Measurements from ENCODE around the gene COL3A1.

Gene COL3A1

GRCh38 chr2:189018631-189019030, 44.5 kb downstream of the COL3A1 start:
- no peak for DNase-seq (ENCODE audit: low spot score)

- no peak for DNase-seq (ENCODE audit: low spot score)
Measured at GRCh38 chr2:189020179-189020578, 46.0 kb downstream of the COL3A1 start.

GRCh38 chr2:189022053-189022481, 47.9 kb downstream of the COL3A1 start:
- DNase-seq (ENCODE audit: low spot score), result no peak

- DNase-seq (ENCODE audit: low spot score), result no peak
Measured at GRCh38 chr2:189022492-189022891, 48.3 kb downstream of the COL3A1 start.

GRCh38 chr2:189024901-189025618, 50.9 kb downstream of the COL3A1 start:
- no peak for DNase-seq (ENCODE audit: low spot score)

- DNase-seq (ENCODE audit: low spot score), result no peak
Measured at GRCh38 chr2:189037518-189037917, 63.3 kb downstream of the COL3A1 start.

- DNase-seq (ENCODE audit: low spot score), result no peak
Measured at GRCh38 chr2:189045836-189046235, 71.7 kb downstream of the COL3A1 start.

GRCh38 chr2:189046320-189046719, 72.1 kb downstream of the COL3A1 start:
- DNase-seq (ENCODE audit: low spot score), result no peak

GRCh38 chr2:189047171-189047888, 73.2 kb downstream of the COL3A1 start:
- no peak for DNase-seq (ENCODE audit: low spot score)

GRCh38 chr2:189048189-189048588, 74.0 kb downstream of the COL3A1 start:
- DNase-seq (ENCODE audit: low spot score), result no peak

GRCh38 chr2:189049709-189050164, 75.6 kb downstream of the COL3A1 start:
- DNase-seq (ENCODE audit: low spot score), result no peak

- DNase-seq (ENCODE audit: low spot score), result no peak
Measured at GRCh38 chr2:189050165-189050712, 76.1 kb downstream of the COL3A1 start.

- DNase-seq (ENCODE audit: low spot score), result no peak
Measured at GRCh38 chr2:189056200-189057106, 82.3 kb downstream of the COL3A1 start.

- DNase-seq (ENCODE audit: low spot score), result no peak
Measured at GRCh38 chr2:189057316-189057715, 83.1 kb downstream of the COL3A1 start.

GRCh38 chr2:189060096-189060642, 86.0 kb downstream of the COL3A1 start:
- no peak for DNase-seq (ENCODE audit: low spot score)
